A204.1 (cell line): ENCODE measurements around the gene TAX1BP3.

Experiments
- FAIRE-seq: peaks from 2 replicates; lab custom pipeline; 2012; peaks lifted over from hg19 to GRCh38; lab: Jason Lieb, UNC

TAX1BP3 gene

DNA sequence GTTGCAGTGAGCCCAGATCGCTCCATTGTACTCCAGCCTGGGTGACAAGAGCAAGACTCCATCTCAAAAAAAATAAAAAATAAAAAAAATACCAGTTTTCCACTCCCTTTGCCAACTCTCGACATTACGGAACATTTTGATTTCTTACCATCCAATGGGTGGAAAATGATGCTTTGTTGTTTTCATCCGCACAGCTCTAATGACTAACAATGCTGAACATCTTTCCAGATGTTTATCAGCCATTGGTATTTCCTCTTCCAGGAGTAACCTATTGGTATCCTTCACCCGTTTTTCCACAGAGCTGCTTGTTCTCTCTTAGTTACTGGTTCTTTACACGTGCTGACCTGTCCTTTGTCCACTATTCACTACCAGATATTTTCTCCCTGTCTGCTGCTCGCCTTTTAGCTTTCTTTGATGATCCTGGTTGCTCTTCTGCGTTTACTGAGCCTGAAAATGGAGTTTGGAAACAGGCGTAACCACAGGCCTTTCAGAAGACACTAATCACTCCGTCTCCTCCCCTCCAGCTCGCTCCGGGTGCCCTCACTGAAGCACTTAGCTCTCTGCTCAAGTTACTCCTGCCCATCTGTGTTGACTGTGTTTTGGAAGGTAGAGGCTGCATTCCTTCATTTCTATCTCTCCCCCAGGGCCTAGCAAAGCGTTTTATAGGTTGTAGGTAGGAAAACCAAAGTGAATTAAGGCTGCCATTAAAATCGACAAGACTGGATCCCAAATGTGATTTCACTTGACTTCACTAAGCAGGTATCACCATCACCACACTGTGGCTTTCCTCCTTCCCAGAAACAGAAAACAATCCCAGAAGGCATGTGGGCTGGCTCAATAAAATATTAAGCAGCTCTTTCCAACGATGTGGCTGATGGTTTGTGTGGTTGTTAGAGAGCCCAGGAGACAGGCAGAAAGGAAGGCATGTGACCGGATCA is 41.3 kb downstream of the TAX1BP3 start:
- no peak for FAIRE-seq

DNA sequence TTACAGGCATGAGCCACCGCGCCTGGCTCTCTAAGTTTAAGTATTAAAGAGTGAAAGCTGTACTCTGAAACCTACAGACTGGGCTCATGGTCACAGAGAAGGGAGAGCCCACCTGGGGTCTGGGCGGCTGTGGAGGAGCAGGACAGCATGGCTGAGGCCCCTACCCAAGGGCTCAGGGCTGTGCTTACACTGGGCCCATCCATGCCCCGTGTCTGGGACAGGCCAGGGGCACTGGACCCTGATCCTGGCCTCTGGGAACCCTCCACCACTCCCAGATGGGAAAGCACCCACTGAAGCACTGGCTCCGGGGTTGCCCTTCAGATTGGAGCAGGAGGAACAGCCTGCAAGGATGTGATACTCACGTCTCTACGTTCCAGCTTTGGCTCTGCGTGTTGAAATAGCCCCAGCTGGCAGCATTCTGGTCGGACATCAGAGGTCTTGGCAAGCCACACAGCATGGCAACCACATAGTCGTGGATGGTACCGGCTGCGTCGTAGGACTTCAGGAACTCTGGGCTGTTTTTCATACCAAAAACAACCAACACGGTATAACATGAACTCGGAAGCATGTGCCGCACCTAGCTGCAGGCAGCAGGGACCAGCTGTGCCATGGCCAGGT is 45.3 kb downstream of the TAX1BP3 start:
- FAIRE-seq, result no peak

DNA sequence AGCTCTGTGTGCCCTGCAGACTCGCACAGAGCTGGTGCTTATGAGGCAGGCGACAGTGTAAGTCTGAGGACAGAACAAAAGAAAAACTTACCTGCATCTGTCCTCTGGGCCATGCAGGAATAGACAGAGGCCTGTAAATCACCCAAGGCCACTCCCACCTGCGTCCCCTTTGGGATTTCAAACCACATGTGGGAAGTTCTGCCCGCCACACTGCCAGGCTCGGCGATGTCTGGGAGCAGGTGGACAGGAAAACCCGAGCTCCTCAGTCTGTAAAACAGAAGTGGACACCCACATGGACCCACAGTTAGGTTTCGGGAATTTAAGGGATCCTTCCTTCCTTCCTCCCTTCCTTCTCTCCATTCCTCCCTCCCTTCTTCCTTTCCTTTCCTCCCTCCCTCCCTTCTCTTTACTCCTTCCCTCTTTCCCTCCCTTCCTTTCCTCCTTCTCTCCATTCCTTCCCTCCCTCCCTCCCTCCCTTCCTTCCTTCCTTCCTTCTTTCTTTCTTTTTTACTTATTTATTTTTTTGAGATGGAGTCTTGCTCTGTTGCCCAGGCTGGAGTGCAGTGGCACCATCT is 47.1 kb downstream of the TAX1BP3 start:
- FAIRE-seq, result no peak

DNA sequence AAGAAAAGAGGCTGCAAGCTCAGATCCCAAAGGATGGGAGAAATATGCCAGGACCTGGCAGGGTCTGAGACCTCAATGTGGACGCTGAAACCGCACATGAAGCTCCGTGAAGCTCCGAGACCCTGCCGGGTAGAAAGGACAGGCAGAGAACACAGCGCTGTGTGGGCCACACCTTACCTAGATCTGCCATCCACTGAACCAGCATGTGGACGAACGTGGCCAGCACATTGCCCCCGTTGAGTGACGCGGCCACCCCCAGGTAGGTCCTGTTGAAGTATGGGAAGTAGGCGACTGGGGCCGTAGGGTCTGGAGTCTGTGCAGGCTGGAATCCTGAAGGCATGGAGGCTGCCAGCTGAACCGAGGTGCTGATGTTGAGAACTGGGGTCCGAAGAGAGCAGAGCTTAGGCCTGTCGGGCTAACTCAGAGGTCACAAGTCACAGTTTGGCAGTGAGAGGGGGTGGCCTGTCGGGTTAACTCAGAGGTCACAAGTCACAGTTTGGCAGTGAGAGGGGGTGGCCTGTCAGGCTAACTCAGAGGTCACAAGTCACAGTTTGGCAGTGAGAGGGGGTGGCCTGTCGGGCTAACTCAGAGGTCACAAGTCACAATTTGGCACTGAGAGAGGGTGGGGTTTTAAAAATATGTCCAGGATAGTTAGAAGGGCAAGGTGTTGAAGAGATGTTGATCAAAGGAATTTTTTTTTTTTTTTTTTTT is 53.1 kb downstream of the TAX1BP3 start:
- no peak for FAIRE-seq

DNA sequence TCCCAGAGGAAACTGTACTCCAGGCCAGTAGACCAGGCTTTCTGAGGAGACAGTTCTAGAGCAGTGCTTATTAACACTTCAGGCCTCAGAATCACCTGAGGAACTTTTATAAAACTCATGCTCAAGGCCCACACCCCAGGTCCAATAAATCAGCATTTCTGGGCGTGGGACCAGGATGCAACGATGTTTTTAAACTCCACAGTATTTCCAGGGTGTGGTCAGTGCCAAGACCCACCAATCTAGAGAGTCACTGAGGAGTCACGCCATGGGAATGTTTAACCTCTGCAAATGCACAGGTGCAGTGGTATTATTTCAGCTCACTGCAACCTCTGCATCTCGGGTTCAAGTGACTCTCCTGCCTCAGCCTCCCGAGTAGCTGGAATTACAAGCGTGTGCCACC is 55.3 kb downstream of the TAX1BP3 start:
- no peak for FAIRE-seq
